HCT116 (cell line): ENCODE measurements around the gene HDAC7. TPM values are rescaled to one million over a fixed set of nuclear protein-coding genes. Genes with fewer than 3 reads are reported as not detected.

Experiments used
- ATAC-seq: fragments of 200-7000 bp; cut with Tn5 transposase; 2 replicates; pipeline ENCODE4 v1.9.1; 2020; ENCODE audit warnings: mild to moderate bottlenecking, moderate library complexity
- BruUV-seq: library from RNA; stranded (reverse); fragments of 400-500 nt; replicated peaks from 2 replicates; lab custom pipeline; 2021; lab: Mats Ljungman, UMichigan
- CTCF ChIA-PET: fragments of 300-600 bp; sonication (Branson Sonifier 250); formaldehyde crosslinking; loops from one replicate; lab custom pipeline; 2021; ENCODE audit warnings: antibody characterized with exemption; lab: Charles Lee
- POLR2A ChIA-PET: fragments of 300-600, 350-600 bp; sonication (Branson Sonifier 250); formaldehyde crosslinking; loops from one replicate; lab custom pipeline; 2021; ENCODE audit warnings: antibody characterized with exemption; lab: Charles Lee
- RAD21 ChIA-PET, 2 experiments: fragments of 300-600 bp; sonication (Branson Sonifier 250); formaldehyde crosslinking; loops; one replicate each; lab custom pipeline; 2023; ENCODE audit warnings: low total read pairs in 2 of 2; ENCODE audit not compliant: uncharacterized antibody in 2 of 2, unreplicated experiment in 2 of 2, low non-redundant PET in 1 of 2; lab: Charles Lee
- DNase-seq: peaks from one replicate; pipeline ENCODE4 v3.0.0-alpha.2; 2010; ENCODE audit warnings: low read depth, low spot score
- H2AFZ ChIP-seq: fragments of 200-600 bp; shearing (Covaris generic), sonication (generic); 2 replicates; pipeline ENCODE4 v1.6.1; 2017; ENCODE audit warnings: low read depth, mixed run types, mixed read lengths, antibody characterized with exemption, low read length; ENCODE audit not compliant: poor library complexity, severe bottlenecking
- H3K27ac ChIP-seq: 2 replicates; pipeline ENCODE4 v1.5.1; 2012; ENCODE audit warnings: low read depth, low read length
- H3K27me3 ChIP-seq: fragments of 200-600 bp; sonication (generic); 2 replicates; pipeline ENCODE4 v1.6.1; 2016; ENCODE audit warnings: mixed run types, low read length, mixed read lengths; ENCODE audit not compliant: insufficient read depth
- H3K36me3 ChIP-seq, 2 experiments: fragments of 200-500 bp in 1 of 2; fragments of 200-600 bp in 1 of 2; sonication (Bioruptor generic) in 1 of 2; sonication (generic) in 1 of 2; 2 replicates each; pipeline versions ENCODE4 v1.5.1 to v1.6.1; 2014 to 2016; ENCODE audit warnings: low read length in 2 of 2, inconsistent platforms in 1 of 2, mixed read lengths in 1 of 2, mixed run types in 1 of 2; ENCODE audit not compliant: insufficient read depth in 2 of 2, control insufficient read depth in 1 of 2
- H3K4me1 ChIP-seq, 2 experiments: fragments of 200-600 bp in 1 of 2; sonication (generic) in 1 of 2; 2 replicates each; pipeline versions ENCODE4 v1.5.1 to v1.6.1; 2012 to 2017; ENCODE audit warnings: low read length in 2 of 2, inconsistent platforms in 1 of 2, mild to moderate bottlenecking in 1 of 2, mixed read lengths in 1 of 2, mixed run types in 1 of 2, moderate library complexity in 1 of 2; ENCODE audit not compliant: insufficient read depth in 2 of 2, control insufficient read depth in 1 of 2
- H3K4me2 ChIP-seq: fragments of 200-600 bp; sonication (generic); 2 replicates; pipeline ENCODE4 v1.6.1; 2017; ENCODE audit warnings: mixed run types, low read length, mixed read lengths
- H3K4me3 ChIP-seq, 2 experiments: fragments of 200-600 bp in 1 of 2; sonication (generic) in 1 of 2; replicated peaks in 1 of 2; 2 replicates each; pipeline ENCODE4 v1.5.1; 2011 to 2016; ENCODE audit warnings: low read length in 2 of 2, control low read depth in 1 of 2, low read depth in 1 of 2, mild to moderate bottlenecking in 1 of 2, mixed read lengths in 1 of 2, mixed run types in 1 of 2
- H3K79me2 ChIP-seq: fragments of 200-600 bp; sonication (generic); 2 replicates; pipeline ENCODE4 v1.6.1; 2017; ENCODE audit warnings: mild to moderate bottlenecking, mixed run types, low read length, moderate library complexity, mixed read lengths; ENCODE audit not compliant: insufficient read depth
- H3K9ac ChIP-seq: fragments of 200-600 bp; sonication (generic); 2 replicates; pipeline ENCODE4 v1.6.1; 2016; ENCODE audit warnings: low read length, mixed read lengths
- H3K9me2 ChIP-seq: fragments of 200-600 bp; sonication (generic), shearing (Covaris generic); 2 replicates; pipeline ENCODE4 v1.6.1; 2017; ENCODE audit warnings: mixed run types, mild to moderate bottlenecking, moderate library complexity; ENCODE audit not compliant: insufficient read depth
- H3K9me3 ChIP-seq, 2 experiments: fragments of 200-500 bp in 1 of 2; fragments of 200-600 bp in 1 of 2; sonication (Bioruptor generic) in 1 of 2; sonication (generic) in 1 of 2; 2 replicates each; pipeline ENCODE4 v1.6.1; 2014 to 2017; ENCODE audit warnings: low read length in 2 of 2, mixed read lengths in 2 of 2, inconsistent platforms in 1 of 2, low read depth in 1 of 2, mild to moderate bottlenecking in 1 of 2, mixed run types in 1 of 2, moderate library complexity in 1 of 2; ENCODE audit not compliant: control insufficient read depth in 1 of 2, insufficient read depth in 1 of 2
- H4K20me1 ChIP-seq: fragments of 200-600 bp; sonication (generic), shearing (Covaris generic); 2 replicates; pipeline ENCODE4 v1.6.1; 2017; ENCODE audit warnings: mixed run types, mild to moderate bottlenecking, moderate library complexity; ENCODE audit not compliant: insufficient read depth
- ATF3 ChIP-seq: IDR thresholded peaks from 2 replicates; pipeline ENCODE4 v1.6.1; 2012
- CEBPB ChIP-seq: IDR thresholded peaks from 2 replicates; pipeline ENCODE4 v1.6.1; 2012; ENCODE audit warnings: low read depth
- CTCF ChIP-seq, 3 experiments: fragments of 200-600 bp in 1 of 3; sonication (generic) in 1 of 3; IDR thresholded peaks in 2 of 3; conservative IDR thresholded peaks in 1 of 3; 2 replicates each; pipeline ENCODE4 v1.5.1; 2012 to 2017; ENCODE audit warnings: low read depth in 2 of 3, low read length in 2 of 3, antibody characterized with exemption in 1 of 3, borderline replicate concordance in 1 of 3, control low read depth in 1 of 3, mild to moderate bottlenecking in 1 of 3, mixed read lengths in 1 of 3, mixed run types in 1 of 3, moderate library complexity in 1 of 3; ENCODE audit not compliant: insufficient read depth in 1 of 3
- RAD21 ChIP-seq: IDR thresholded peaks from 2 replicates; pipeline ENCODE4 v1.6.1; 2012; ENCODE audit warnings: low read depth, mild to moderate bottlenecking
- REST ChIP-seq: IDR thresholded peaks from 2 replicates; pipeline ENCODE4 v1.6.1; 2012; ENCODE audit warnings: low read depth
- ZNF274 ChIP-seq: fragments of 200-500 bp; sonication (Bioruptor generic); IDR thresholded peaks from 2 replicates; pipeline ENCODE4 v1.6.1; 2014; ENCODE audit warnings: mild to moderate bottlenecking, low read depth, low read length, inconsistent platforms
- intact Hi-C: fragments of 100-400 bp; cut with micrococcal nuclease; formaldehyde crosslinking; loops from 2 replicates; pipeline ENCODE4 v1.10.0; 2022
- total RNA-seq: library from RNA; stranded (reverse); gene quantifications from one replicate; pipeline ENCODE4 v1.2.1, GENCODE V29; 2021; ENCODE audit not compliant: unreplicated experiment

Gene HDAC7
- total RNA-seq, 1 experiment from 2014 or later = 38.1 TPM

GRCh38 chr12:47733142-47733541, 86.6 kb downstream of the HDAC7 start:
- H3K9me2 ChIP-seq = no peaks in the 10 kb centered on the region
- peaks cover 5 to 20% of the 10 kb centered on the region in 2 experiments; a peak in 2 of 4 replicates for H3K4me1 ChIP-seq
- H3K4me3 ChIP-seq = no peak overlapping the region
- no peaks in the 10 kb centered on the region for H4K20me1 ChIP-seq
- no peaks in the 10 kb centered on the region for H3K27me3 ChIP-seq
- TF ChIP-seq ATF3 = no peak
- TF ChIP-seq RAD21 = no peak
- no peak for TF ChIP-seq REST
- no peak for TF ChIP-seq CEBPB
- TF ChIP-seq CTCF (IDR thresholded peaks at IDR 0.05 in 2 of 3, conservative IDR thresholded peaks at IDR 0.05 in 1 of 3; ENCODE audit: borderline replicate concordance in 1 of 3, insufficient read depth in 1 of 3, low read depth in 2 of 3, low read length in 2 of 3) = no peak
- TF ChIP-seq ZNF274 = no peak
- intact Hi-C loops = no loop called here
- no peak overlapping the region for H3K4me2 ChIP-seq
- ChIA-PET POLR2A (no interaction called here), CTCF (interaction anchor here (0.9 to 3.3 kb wide), 2 partner anchors 10 to 46 kb away, joined by 3 to 21 read pairs; no protein-coding TSS in a partner anchor), RAD21 (no interaction called here)
- ATAC-seq = no peak
- H3K9me3 ChIP-seq = no peaks in the 10 kb centered on the region
- H3K79me2 ChIP-seq = no peaks in the 10 kb centered on the region
- DNase-seq = no peak
- H3K36me3 ChIP-seq = no peaks in the 10 kb centered on the region
- no peak overlapping the region for H3K9ac ChIP-seq
- no peak overlapping the region for H2AFZ ChIP-seq
- BruUV-seq = no TSS peak
- no peak overlapping the region for H3K27ac ChIP-seq

Other genes starting within 250 kb of the HDAC7 start
- 48.3 TPM for gene RPAP3, start 113.9 kb downstream of the HDAC7 start, total RNA-seq
- not detected for gene ENDOU, start 94.4 kb downstream of the HDAC7 start, total RNA-seq
- 1.8 TPM for gene RAPGEF3, start 61.0 kb downstream of the HDAC7 start, total RNA-seq
- 20.0 TPM for gene SLC48A1, start 46.7 kb downstream of the HDAC7 start, total RNA-seq
- 9.5 TPM for gene VDR, start 85.1 kb upstream of the HDAC7 start, total RNA-seq
- 94.7 TPM for gene TMEM106C, start 143.7 kb upstream of the HDAC7 start, total RNA-seq
- gene COL2A1, start 184.6 kb upstream of the HDAC7 start, total RNA-seq = 0.22 TPM